Measurements from ENCODE around the gene POLR1D. TPM values are rescaled to one million over a fixed set of nuclear protein-coding genes. Genes with fewer than 3 reads are reported as not detected.
"Not testable (repeated sequence)": the region's sequence is repeated elsewhere in the genome, so short reads cannot be mapped to it uniquely, and the experiment has no call there.

The POLR1D gene
- total RNA-seq, 4 donors from 2014 or later: 96.7 to 183 (median 132) TPM

DNA sequence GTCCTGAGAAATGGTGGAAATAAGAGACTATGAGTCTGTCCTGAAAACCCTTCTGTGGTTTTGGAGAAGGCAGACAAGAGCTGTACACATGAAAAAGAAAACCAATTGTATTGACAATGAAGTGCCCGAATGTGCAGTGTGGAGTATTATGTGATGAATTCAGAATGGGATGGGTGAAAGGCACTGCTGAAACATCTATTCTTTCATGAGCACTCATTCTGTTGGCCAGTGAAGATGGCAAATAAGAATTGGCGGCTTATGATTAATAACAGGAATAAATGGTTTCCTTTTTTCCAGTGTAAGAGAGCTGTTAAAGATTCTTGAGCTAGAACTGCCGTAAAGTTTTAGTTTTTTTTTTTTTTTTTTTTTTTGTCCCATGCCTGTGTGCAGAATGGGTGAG, 5.7 kb downstream of the POLR1D start:
- H3K4me3 ChIP-seq: no peak overlapping the region
- TF ChIP-seq, protein P1, sequence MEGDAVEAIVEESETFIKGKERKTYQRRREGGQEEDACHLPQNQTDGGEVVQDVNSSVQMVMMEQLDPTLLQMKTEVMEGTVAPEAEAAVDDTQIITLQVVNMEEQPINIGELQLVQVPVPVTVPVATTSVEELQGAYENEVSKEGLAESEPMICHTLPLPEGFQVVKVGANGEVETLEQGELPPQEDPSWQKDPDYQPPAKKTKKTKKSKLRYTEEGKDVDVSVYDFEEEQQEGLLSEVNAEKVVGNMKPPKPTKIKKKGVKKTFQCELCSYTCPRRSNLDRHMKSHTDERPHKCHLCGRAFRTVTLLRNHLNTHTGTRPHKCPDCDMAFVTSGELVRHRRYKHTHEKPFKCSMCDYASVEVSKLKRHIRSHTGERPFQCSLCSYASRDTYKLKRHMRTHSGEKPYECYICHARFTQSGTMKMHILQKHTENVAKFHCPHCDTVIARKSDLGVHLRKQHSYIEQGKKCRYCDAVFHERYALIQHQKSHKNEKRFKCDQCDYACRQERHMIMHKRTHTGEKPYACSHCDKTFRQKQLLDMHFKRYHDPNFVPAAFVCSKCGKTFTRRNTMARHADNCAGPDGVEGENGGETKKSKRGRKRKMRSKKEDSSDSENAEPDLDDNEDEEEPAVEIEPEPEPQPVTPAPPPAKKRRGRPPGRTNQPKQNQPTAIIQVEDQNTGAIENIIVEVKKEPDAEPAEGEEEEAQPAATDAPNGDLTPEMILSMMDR (IDR thresholded peaks at IDR 0.05): no peak
- TF ChIP-seq POLR2A (IDR thresholded peaks at IDR 0.05): no peak
- H3K9me3 ChIP-seq: no peaks in the 10 kb centered on the region
- intact Hi-C loops (cut with DNase I): no loop called here
- H3K27ac ChIP-seq: no peak overlapping the region
- H3K36me3 ChIP-seq: peaks cover 0 to 39% (median 0%) of the 10 kb centered on the region in 3 donors
- no peaks in the 10 kb centered on the region for H3K27me3 ChIP-seq
- DNase-seq: no peak
- peaks cover 19 to 82% (median 29%) of the 10 kb centered on the region in 3 donors for H3K4me1 ChIP-seq
- 70 to 80% methylated on average over 3 of the region's 3 CpGs for WGBS, 2 donors

DNA sequence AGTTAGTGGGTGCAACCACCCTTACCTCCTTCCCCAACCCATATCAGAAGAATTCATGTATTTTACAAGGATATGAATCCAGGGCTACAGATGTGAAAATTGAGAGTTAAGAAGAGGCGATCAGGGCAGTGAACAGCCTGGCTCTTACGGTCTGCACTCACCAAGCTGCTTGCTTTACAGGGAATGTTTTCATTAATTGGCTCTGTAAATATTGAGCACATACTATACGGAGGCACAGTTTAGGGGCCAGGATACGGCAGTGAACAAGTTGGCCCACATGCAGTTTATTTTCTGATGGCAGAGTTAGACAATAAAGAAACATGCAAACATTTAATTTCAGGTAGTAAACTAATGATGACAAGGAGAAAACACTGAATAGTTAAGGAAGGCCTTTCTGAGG, 6.4 kb downstream of the POLR1D start:
- H3K9me3 ChIP-seq: no peaks in the 10 kb centered on the region
- WGBS, 2 donors: 69 to 84% methylated on average over 4 of the region's 4 CpGs
- DNase-seq: no peak
- peaks cover 0 to 44% (median 0%) of the 10 kb centered on the region in 3 donors for H3K36me3 ChIP-seq
- intact Hi-C loops (cut with DNase I): no loop called here
- no peaks in the 10 kb centered on the region for H3K27me3 ChIP-seq
- H3K4me3 ChIP-seq: no peak overlapping the region
- H3K27ac ChIP-seq: no peak overlapping the region
- peaks cover 15 to 81% (median 22%) of the 10 kb centered on the region in 3 donors for H3K4me1 ChIP-seq
- TF ChIP-seq POLR2A (IDR thresholded peaks at IDR 0.05): no peak
- TF ChIP-seq, protein P1 (IDR thresholded peaks at IDR 0.05): no peak

- H3K4me3 ChIP-seq; H3K27me3 ChIP-seq; DNase-seq; H3K9me3 ChIP-seq; intact Hi-C loops (cut with DNase I); H3K27ac ChIP-seq: not testable (repeated sequence)
- 90 to 95% methylated on average over 4 of the region's 4 CpGs for WGBS, 2 donors
- Histone ChIP-seq H3K36me3 (peaks cover 0 to 42% (median 0%) of the 10 kb centered on the region in 3 donors), H3K4me1 (peaks cover 8 to 81% (median 21%) of the 10 kb centered on the region in 3 donors)
Observed at GRCh38 chr13:27628766-27629165, 7.1 kb downstream of the POLR1D start.

GRCh38 chr13:27631156-27631555, 9.5 kb downstream of the POLR1D start:
- Histone ChIP-seq H3K4me3 (no peak overlapping the region), H3K27me3 (no peaks in the 10 kb centered on the region), H3K36me3 (peaks cover 0 to 31% (median 0%) of the 10 kb centered on the region in 3 donors), H3K27ac (peak overlapping the region in 1 of 4 donors; percentile 26), H3K9me3 (no peaks in the 10 kb centered on the region), H3K4me1 (peaks cover 0 to 79% (median 9%) of the 10 kb centered on the region in 3 donors)
- no peak for DNase-seq
- WGBS, 2 donors: 89 to 98% methylated on average over 3 to 4 of the region's 4 CpGs
- TF ChIP-seq POLR2A (IDR thresholded peaks at IDR 0.05): no peak
- TF ChIP-seq, protein P1 (IDR thresholded peaks at IDR 0.05): no peak
- intact Hi-C loops (cut with DNase I): no loop called here

GRCh38 chr13:27631665-27632064, 10.0 kb downstream of the POLR1D start:
- WGBS, 2 donors: 79 to 97% methylated on average over 2 of the region's 2 CpGs
- peak overlapping the region in 2 of 4 donors; percentile 26 to 85 for H3K27ac ChIP-seq
- DNase-seq: no peak
- H3K9me3 ChIP-seq: no peaks in the 10 kb centered on the region
- H3K4me3 ChIP-seq: no peak overlapping the region
- TF ChIP-seq, protein P1 (IDR thresholded peaks at IDR 0.05): no peak
- no peak for TF ChIP-seq POLR2A (IDR thresholded peaks at IDR 0.05)
- peaks cover 1 to 79% (median 9%) of the 10 kb centered on the region in 3 donors for H3K4me1 ChIP-seq
- H3K27me3 ChIP-seq: no peaks in the 10 kb centered on the region
- intact Hi-C loops (cut with DNase I): no loop called here
- H3K36me3 ChIP-seq: peaks cover 0 to 27% (median 0%) of the 10 kb centered on the region in 3 donors

GRCh38 chr13:27632214-27632613, 10.5 kb downstream of the POLR1D start:
- Histone ChIP-seq H3K27me3 (no peaks in the 10 kb centered on the region), H3K4me3 (no peak overlapping the region), H3K9me3 (no peaks in the 10 kb centered on the region), H3K36me3 (peaks cover 0 to 27% (median 0%) of the 10 kb centered on the region in 3 donors), H3K4me1 (peaks cover 7 to 84% (median 13%) of the 10 kb centered on the region in 3 donors), H3K27ac (peak overlapping the region in 2 of 4 donors; percentile 26 to 85)
- DNase-seq: no peak
- intact Hi-C loops (cut with DNase I): no loop called here
- 93 to 95% methylated on average over 4 of the region's 4 CpGs for WGBS, 2 donors
- TF ChIP-seq, protein P1 (IDR thresholded peaks at IDR 0.05): no peak
- no peak for TF ChIP-seq POLR2A (IDR thresholded peaks at IDR 0.05)

Data from esophagus squamous epithelium (tissue), 5 donors.